NCI-H446 treated with DMSO at 0.1 percent for 48 hours (cell line): Measurements from ENCODE around the gene KIR2DL1.
"Not testable (repeated sequence)": the region's sequence is repeated elsewhere in the genome, so short reads cannot be mapped to it uniquely, and the experiment has no call there.

Source experiments
- DNase-seq: peaks from one replicate; lab custom pipeline; 2025; lab: John Stamatoyannopoulos, UW

Gene KIR2DL1

DNA sequence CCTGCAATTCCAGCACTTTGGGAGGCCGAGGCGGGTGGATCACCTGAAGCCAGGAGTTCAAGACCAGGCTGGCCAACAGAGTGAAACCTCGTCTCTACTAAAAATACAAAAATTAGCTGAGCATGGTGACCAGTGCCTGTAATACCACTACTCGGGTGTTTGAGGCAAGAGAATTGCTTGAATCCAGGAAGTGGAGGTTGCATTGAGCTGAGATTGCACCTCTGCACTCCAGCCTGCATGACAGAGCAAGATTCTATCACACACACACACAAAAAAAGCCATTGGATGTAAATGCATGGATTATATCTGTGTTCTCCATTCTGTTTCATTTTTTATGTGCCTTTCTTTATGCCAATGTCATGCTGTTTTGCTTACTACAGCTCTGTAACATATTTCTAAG, 54.8 kb downstream of the KIR2DL1 start:
- not testable (repeated sequence) for DNase-seq

DNA sequence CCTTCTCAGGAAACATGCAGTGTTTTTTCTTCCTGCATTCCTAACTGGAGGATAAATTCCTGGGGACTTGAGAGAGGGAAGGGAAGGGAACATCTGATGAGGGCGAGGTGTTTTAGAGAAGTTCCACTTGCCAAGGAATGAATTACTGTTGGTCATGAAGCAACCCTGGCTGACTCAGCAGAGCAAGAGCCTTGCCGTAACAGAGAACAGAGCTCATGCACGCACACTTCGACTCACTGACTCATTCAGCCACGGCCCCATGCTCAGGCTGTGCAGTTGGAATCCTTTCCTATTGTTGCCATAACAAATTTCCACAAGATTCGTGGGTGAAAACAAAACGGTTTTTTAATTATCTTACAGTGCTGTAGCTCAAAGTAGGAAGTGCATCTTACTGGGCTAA, 55.7 kb downstream of the KIR2DL1 start:
- not testable (repeated sequence) for DNase-seq

DNA sequence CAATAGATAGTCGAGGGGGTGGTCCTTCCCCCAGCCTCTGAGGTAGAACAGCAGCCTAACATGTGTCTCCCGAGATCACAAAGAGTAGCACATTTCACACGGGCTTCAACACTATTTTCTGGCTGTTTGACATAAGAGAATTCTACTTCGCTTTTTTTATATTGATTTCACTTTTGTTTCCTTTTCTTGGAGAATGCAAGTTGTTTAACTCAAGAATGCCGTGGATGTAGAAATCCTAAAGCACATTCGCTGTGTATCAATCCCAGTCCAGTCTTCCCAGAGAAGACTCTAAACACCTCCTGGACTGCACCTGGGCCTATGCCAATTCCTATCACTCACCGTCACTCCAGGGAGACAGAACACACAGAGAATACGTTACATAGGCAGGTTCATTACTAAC, 58.5 kb downstream of the KIR2DL1 start:
- DNase-seq = not testable (repeated sequence)

DNA sequence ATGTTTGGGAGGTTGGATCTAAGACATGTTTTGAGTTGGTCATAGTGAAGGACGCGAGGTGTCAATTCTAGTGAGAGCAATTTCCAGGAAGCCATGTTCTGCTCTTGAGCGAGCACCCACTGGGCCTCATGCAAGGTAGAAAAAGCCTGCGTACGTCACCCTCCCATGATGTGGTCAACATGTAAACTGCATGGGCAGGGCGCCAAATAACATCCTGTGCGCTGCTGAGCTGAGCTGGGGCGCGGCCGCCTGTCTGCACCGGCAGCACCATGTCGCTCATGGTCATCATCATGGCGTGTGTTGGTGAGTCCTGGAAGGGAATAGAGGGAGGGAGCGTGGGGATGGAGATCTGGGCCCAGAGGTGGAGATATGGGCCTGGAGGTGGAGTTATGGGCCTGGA, 62.9 kb downstream of the KIR2DL1 start, which contains the start of gene KIR2DS4:
Gene KIR2DS4, plus strand, starts transcription at position 181 of the 400 bp plus-strand sequence.
- not testable (repeated sequence) for DNase-seq
